ENCODE results near the gene MKX.
A peak's percentile ranks its signal among the peaks of the same experiment; 100 is the strongest.
"Not testable (repeated sequence)": the region's sequence is repeated elsewhere in the genome, so short reads cannot be mapped to it uniquely, and the experiment has no call there.

The MKX gene

DNA sequence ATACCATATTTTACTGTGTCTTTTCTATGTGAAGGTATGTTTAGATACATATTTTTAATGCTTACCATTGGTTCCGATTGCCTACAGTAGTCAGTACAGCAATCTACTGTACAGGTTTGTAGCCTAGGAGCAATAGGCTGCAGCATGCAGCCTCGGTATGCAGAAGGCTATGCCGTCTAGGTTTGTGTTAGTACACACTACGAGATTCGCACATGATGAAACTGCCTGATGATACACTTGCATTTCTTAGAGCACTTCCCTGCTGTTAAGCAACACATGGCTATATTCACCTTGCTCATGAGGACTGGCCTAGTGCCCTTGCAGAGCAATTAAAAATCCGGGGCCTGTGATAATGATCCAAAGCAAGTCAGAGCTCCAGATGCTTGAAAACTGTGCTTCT, 62.4 kb downstream of the MKX start:
- Histone ChIP-seq H4K8ac (ENCODE audit: low read length) (no peak overlapping the region), H3K23ac (ENCODE audit: low read length in 2 of 2) (no peak overlapping the region), H3K14ac (ENCODE audit: low read length in 2 of 2) (no peak overlapping the region), H3K27me3 (ENCODE audit: control insufficient read depth in 1 of 2, insufficient read depth in 1 of 2, low read length in 2 of 2) (no peaks in the 10 kb centered on the region), H3K4ac (ENCODE audit: low read depth in 1 of 2, low read length in 2 of 2) (no peak overlapping the region), H3K9me3 (ENCODE audit: control insufficient read depth, low read length) (no peaks in the 10 kb centered on the region), H2AK5ac (ENCODE audit: low read length, severe bottlenecking) (no peak overlapping the region), H3K4me2 (ENCODE audit: low read length, poor library complexity, severe bottlenecking) (no peak overlapping the region), H3K18ac (ENCODE audit: low read depth in 1 of 2, low read length in 2 of 2) (no peak overlapping the region), H3K4me1 (ENCODE audit: control insufficient read depth, insufficient read depth, low read depth, low read length) (peaks cover 3% of the 10 kb centered on the region), H2BK5ac (ENCODE audit: low read depth, low read length, poor library complexity, severe bottlenecking) (no peak overlapping the region), H2BK12ac (ENCODE audit: low read length in 2 of 2) (no peak overlapping the region), H3K36me3 (ENCODE audit: control insufficient read depth in 1 of 2, insufficient read depth in 2 of 2, low read depth in 1 of 2, low read length in 2 of 2) (no peaks in the 10 kb centered on the region), H2AFZ (ENCODE audit: low read depth, low read length) (no peak overlapping the region), H3K27ac (ENCODE audit: low read length, poor library complexity, severe bottlenecking) (no peak overlapping the region), H3K4me3 (ENCODE audit: insufficient read depth in 1 of 2, low read depth in 1 of 2, low read length in 2 of 2) (no peak overlapping the region), H3K79me1 (replicated peaks; ENCODE audit: low read length, poor library complexity, severe bottlenecking) (no peaks in the 10 kb centered on the region), H3K9ac (ENCODE audit: low read length) (no peak overlapping the region), H2BK120ac (ENCODE audit: low read depth, low read length) (peak overlapping the region; percentile 19), H2BK15ac (ENCODE audit: low read depth, poor library complexity, severe bottlenecking) (no peak overlapping the region), H4K91ac (ENCODE audit: low read length) (no peak overlapping the region)
- WGBS, result 89% methylated on average over 6 of the region's 6 CpGs
- DNase-seq, result no peak

DNA sequence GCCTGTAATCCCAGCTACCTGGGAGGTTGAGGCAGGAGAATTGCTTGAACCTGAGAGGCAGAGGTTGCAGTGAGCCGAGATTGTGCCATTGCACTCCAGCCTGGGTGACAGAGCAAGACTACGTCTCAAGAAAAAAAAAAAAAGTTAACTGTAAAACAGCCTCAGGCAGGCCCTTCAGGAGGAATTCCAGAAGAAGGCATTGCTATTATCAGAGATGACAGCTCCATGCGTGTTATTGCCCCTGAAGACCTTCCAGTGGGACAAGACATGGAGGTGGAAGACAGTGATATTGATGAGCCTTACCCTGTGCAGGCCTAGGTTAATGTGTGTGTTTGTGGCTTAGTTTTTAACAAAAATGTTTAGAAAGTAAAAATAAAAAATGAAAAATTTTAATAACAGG, 63.8 kb downstream of the MKX start:
- H4K8ac ChIP-seq (ENCODE audit: low read length); H3K4ac ChIP-seq (ENCODE audit: low read depth in 1 of 2, low read length in 2 of 2); H3K4me2 ChIP-seq (ENCODE audit: low read length, poor library complexity, severe bottlenecking); H3K9ac ChIP-seq (ENCODE audit: low read length); H2BK5ac ChIP-seq (ENCODE audit: low read depth, low read length, poor library complexity, severe bottlenecking); H3K18ac ChIP-seq (ENCODE audit: low read depth in 1 of 2, low read length in 2 of 2); H3K36me3 ChIP-seq (ENCODE audit: control insufficient read depth in 1 of 2, insufficient read depth in 2 of 2, low read depth in 1 of 2, low read length in 2 of 2); H3K27ac ChIP-seq (ENCODE audit: low read length, poor library complexity, severe bottlenecking); H2AK5ac ChIP-seq (ENCODE audit: low read length, severe bottlenecking); H3K4me3 ChIP-seq (ENCODE audit: insufficient read depth in 1 of 2, low read depth in 1 of 2, low read length in 2 of 2); H3K9me3 ChIP-seq (ENCODE audit: control insufficient read depth, low read length); H3K14ac ChIP-seq (ENCODE audit: low read length in 2 of 2); H3K4me1 ChIP-seq (ENCODE audit: control insufficient read depth, insufficient read depth, low read depth, low read length); H4K91ac ChIP-seq (ENCODE audit: low read length); H2BK12ac ChIP-seq (ENCODE audit: low read length in 2 of 2); H2BK120ac ChIP-seq (ENCODE audit: low read depth, low read length); H3K79me1 ChIP-seq (replicated peaks; ENCODE audit: low read length, poor library complexity, severe bottlenecking); H3K27me3 ChIP-seq (ENCODE audit: control insufficient read depth in 1 of 2, insufficient read depth in 1 of 2, low read length in 2 of 2); H2AFZ ChIP-seq (ENCODE audit: low read depth, low read length); H2BK15ac ChIP-seq (ENCODE audit: low read depth, poor library complexity, severe bottlenecking); DNase-seq; H3K23ac ChIP-seq (ENCODE audit: low read length in 2 of 2): not testable (repeated sequence)
- 64% methylated on average over 3 of the region's 3 CpGs for WGBS

DNA sequence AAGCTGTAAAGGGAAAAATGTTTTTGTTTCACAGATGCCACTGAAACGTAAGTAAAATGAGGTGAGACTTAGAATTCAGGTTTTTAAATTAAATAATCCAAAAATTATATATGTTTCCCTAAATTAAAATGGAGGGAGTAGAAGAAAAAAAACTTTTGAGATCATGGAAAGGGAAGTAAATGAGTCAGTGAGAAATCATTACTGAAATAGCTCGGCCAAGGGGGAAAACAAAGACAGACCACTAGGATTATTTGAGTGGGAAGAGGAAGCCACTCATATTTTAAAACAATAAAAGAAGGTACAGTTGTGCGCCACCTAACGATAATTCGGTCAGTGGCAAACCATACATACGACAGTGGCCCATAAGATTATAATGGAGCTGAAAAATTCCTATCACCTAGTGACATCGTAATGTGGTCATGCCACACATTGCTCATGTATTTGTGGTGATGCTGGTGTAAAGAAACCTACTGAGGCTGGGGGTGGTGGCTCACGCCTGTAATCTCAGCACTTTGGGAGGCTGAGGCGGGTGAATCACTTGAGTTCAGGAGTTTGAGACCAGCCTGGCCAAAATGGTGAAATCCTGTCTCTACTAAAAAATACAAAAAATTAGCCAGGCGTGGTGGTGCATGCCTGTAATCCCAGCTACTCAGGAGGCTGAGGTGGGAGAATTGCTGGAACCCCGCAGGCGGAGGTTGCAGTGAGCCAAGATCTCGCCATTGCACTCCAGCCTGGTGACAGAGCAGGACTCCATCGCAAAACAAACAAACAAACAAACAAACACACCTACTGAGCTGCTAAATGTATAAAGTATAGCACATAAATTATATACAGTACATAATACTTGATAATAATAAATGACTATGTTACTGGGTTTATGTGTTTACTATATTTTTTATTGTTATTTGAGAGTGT, 64.7 kb downstream of the MKX start:
- DNase-seq, result no peak
- H3K27me3 ChIP-seq (ENCODE audit: control insufficient read depth in 1 of 2, insufficient read depth in 1 of 2, low read length in 2 of 2), result no peaks in the 10 kb centered on the region
- no peak overlapping the region for H3K4me2 ChIP-seq (ENCODE audit: low read length, poor library complexity, severe bottlenecking)
- peaks cover 1% of the 10 kb centered on the region for H3K4me1 ChIP-seq (ENCODE audit: control insufficient read depth, insufficient read depth, low read depth, low read length)
- H3K9ac ChIP-seq (ENCODE audit: low read length), result no peak overlapping the region
- no peak overlapping the region for H3K4me3 ChIP-seq (ENCODE audit: insufficient read depth in 1 of 2, low read depth in 1 of 2, low read length in 2 of 2)
- H4K91ac ChIP-seq (ENCODE audit: low read length), result no peak overlapping the region
- no peak overlapping the region for H3K4ac ChIP-seq (ENCODE audit: low read depth in 1 of 2, low read length in 2 of 2)
- 88% methylated on average over 10 of the region's 14 CpGs for WGBS
- H2BK5ac ChIP-seq (ENCODE audit: low read depth, low read length, poor library complexity, severe bottlenecking), result no peak overlapping the region
- no peak overlapping the region for H3K23ac ChIP-seq (ENCODE audit: low read length in 2 of 2)
- H2BK15ac ChIP-seq (ENCODE audit: low read depth, poor library complexity, severe bottlenecking), result no peak overlapping the region
- H3K27ac ChIP-seq (ENCODE audit: low read length, poor library complexity, severe bottlenecking), result no peak overlapping the region
- H3K79me1 ChIP-seq (replicated peaks; ENCODE audit: low read length, poor library complexity, severe bottlenecking), result no peaks in the 10 kb centered on the region
- H3K36me3 ChIP-seq (ENCODE audit: control insufficient read depth in 1 of 2, insufficient read depth in 2 of 2, low read depth in 1 of 2, low read length in 2 of 2), result no peaks in the 10 kb centered on the region
- H3K18ac ChIP-seq (ENCODE audit: low read depth in 1 of 2, low read length in 2 of 2), result no peak overlapping the region
- H2AFZ ChIP-seq (ENCODE audit: low read depth, low read length), result no peak overlapping the region
- H2BK120ac ChIP-seq (ENCODE audit: low read depth, low read length), result no peak overlapping the region
- H2BK12ac ChIP-seq (ENCODE audit: low read length in 2 of 2), result no peak overlapping the region
- H4K8ac ChIP-seq (ENCODE audit: low read length), result no peak overlapping the region
- no peak overlapping the region for H3K14ac ChIP-seq (ENCODE audit: low read length in 2 of 2)
- no peak overlapping the region for H2AK5ac ChIP-seq (ENCODE audit: low read length, severe bottlenecking)
- no peaks in the 10 kb centered on the region for H3K9me3 ChIP-seq (ENCODE audit: control insufficient read depth, low read length)

DNA sequence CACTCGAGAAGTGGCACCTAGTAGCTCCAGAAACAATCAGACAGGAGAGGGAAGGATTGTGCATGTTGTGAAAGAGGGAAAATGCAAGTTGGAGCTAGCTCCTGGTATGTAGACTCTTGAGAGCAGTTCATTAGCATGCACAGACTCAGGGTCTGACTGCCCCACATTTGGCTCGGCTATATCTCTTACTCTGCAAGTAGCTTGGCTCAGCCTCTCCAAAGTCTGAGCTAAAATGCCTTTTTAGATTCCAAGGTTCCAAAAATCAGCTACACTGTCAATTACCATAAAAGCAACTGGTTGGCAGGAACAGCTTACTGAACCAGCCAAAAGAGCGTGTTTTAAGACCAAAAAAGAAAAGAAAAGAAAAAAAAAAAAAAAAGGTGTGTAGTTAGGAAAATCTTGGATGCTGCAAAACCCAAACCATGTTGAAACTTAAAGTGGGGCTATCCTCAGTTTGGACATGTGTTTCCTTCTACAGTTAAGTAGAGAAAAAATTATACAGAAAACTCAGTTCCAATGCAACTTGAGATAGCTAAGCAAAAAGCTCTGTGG, 65.5 kb downstream of the MKX start:
- no peak overlapping the region for H4K8ac ChIP-seq (ENCODE audit: low read length)
- H2AK5ac ChIP-seq (ENCODE audit: low read length, severe bottlenecking), result no peak overlapping the region
- H3K9ac ChIP-seq (ENCODE audit: low read length), result no peak overlapping the region
- no peaks in the 10 kb centered on the region for H3K36me3 ChIP-seq (ENCODE audit: control insufficient read depth in 1 of 2, insufficient read depth in 2 of 2, low read depth in 1 of 2, low read length in 2 of 2)
- H3K4me3 ChIP-seq (ENCODE audit: insufficient read depth in 1 of 2, low read depth in 1 of 2, low read length in 2 of 2), result no peak overlapping the region
- H2BK5ac ChIP-seq (ENCODE audit: low read depth, low read length, poor library complexity, severe bottlenecking), result no peak overlapping the region
- H2BK120ac ChIP-seq (ENCODE audit: low read depth, low read length), result no peak overlapping the region
- H3K9me3 ChIP-seq (ENCODE audit: control insufficient read depth, low read length), result no peaks in the 10 kb centered on the region
- WGBS, result 82% methylated on average over 3 of the region's 3 CpGs
- H4K91ac ChIP-seq (ENCODE audit: low read length), result no peak overlapping the region
- no peak overlapping the region for H3K18ac ChIP-seq (ENCODE audit: low read depth in 1 of 2, low read length in 2 of 2)
- H3K4me2 ChIP-seq (ENCODE audit: low read length, poor library complexity, severe bottlenecking), result no peak overlapping the region
- no peak for DNase-seq
- no peaks in the 10 kb centered on the region for H3K79me1 ChIP-seq (replicated peaks; ENCODE audit: low read length, poor library complexity, severe bottlenecking)
- H3K27ac ChIP-seq (ENCODE audit: low read length, poor library complexity, severe bottlenecking), result no peak overlapping the region
- H3K27me3 ChIP-seq (ENCODE audit: control insufficient read depth in 1 of 2, insufficient read depth in 1 of 2, low read length in 2 of 2), result no peaks in the 10 kb centered on the region
- no peak overlapping the region for H2BK12ac ChIP-seq (ENCODE audit: low read length in 2 of 2)
- H3K14ac ChIP-seq (ENCODE audit: low read length in 2 of 2), result no peak overlapping the region
- H2AFZ ChIP-seq (ENCODE audit: low read depth, low read length), result no peak overlapping the region
- no peak overlapping the region for H2BK15ac ChIP-seq (ENCODE audit: low read depth, poor library complexity, severe bottlenecking)
- H3K4me1 ChIP-seq (ENCODE audit: control insufficient read depth, insufficient read depth, low read depth, low read length), result peaks cover 1% of the 10 kb centered on the region
- H3K4ac ChIP-seq (ENCODE audit: low read depth in 1 of 2, low read length in 2 of 2), result no peak overlapping the region
- no peak overlapping the region for H3K23ac ChIP-seq (ENCODE audit: low read length in 2 of 2)

Data from mesenchymal stem cell (in vitro differentiated cells and primary cell).